Central memory CD8-positive, alpha-beta T cell (primary cell): ENCODE results near the gene GADD45A.
"Not testable (repeated sequence)": the region's sequence is repeated elsewhere in the genome, so short reads cannot be mapped to it uniquely, and the experiment has no call there.

ENCODE experiments used
- ATAC-seq: fragments of 150-1000 bp; cut with Tn5 transposase; replicated peaks from 2 replicates; pipeline ENCODE4 v1.10.0; 2022; ENCODE audit warnings: mild to moderate bottlenecking, moderate FRiP score, moderate number of reproducible peaks; ENCODE audit not compliant: poor library complexity, severe bottlenecking; ENCODE audit errors: extremely low read depth
- DNase-seq, 2 donors: peaks; one replicate each; pipeline ENCODE4 v3.0.0; 2021; ENCODE audit warnings: low spot score in 2 of 2
- H3K27ac Mint-ChIP-seq: one replicate; pipeline ENCODE4 v1.8.0; 2022; ENCODE audit warnings: low read depth, mild to moderate bottlenecking, moderate library complexity, mixed read lengths
- H3K27me3 Mint-ChIP-seq: one replicate; pipeline ENCODE4 v1.8.0; 2022; ENCODE audit warnings: mixed read lengths
- H3K36me3 Mint-ChIP-seq: one replicate; pipeline ENCODE4 v1.8.0; 2022; ENCODE audit warnings: mild to moderate bottlenecking, moderate library complexity, mixed read lengths; ENCODE audit not compliant: insufficient read depth
- H3K4me1 Mint-ChIP-seq: one replicate; pipeline ENCODE4 v1.8.0; 2022; ENCODE audit warnings: mixed read lengths
- H3K4me3 Mint-ChIP-seq: one replicate; pipeline ENCODE4 v1.8.0; 2022; ENCODE audit warnings: mild to moderate bottlenecking, moderate library complexity, mixed read lengths
- H3K9me3 Mint-ChIP-seq: one replicate; pipeline ENCODE4 v1.8.0; 2022; ENCODE audit warnings: mixed read lengths

GADD45A gene

DNA sequence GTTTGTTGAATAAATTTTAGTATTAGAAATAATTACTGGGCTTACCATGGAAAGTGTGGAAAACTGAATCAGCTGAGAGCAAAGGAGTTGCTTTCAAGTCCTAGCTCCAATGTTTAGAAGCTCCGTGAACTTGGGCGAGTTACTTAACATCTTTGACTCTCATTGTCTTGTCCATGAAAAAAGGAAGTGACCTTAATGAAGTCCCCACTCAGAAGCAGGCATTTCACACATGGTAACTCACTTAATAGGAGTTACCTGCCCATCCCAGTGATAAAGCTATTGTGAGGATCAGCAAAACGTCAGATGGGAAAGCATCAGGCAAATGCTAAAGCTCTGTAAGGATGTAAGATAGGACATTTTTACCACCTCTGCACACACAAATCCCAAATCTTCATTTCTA lies 34.0 kb upstream of the GADD45A start:
- Mint-ChIP-seq H3K27ac (no peak overlapping the region), H3K4me1 (no peaks in the 10 kb centered on the region), H3K36me3 (no peaks in the 10 kb centered on the region), H3K4me3 (no peak overlapping the region), H3K27me3 (no peaks in the 10 kb centered on the region), H3K9me3 (no peaks in the 10 kb centered on the region)
- no peak for DNase-seq
- ATAC-seq = no peak

DNA sequence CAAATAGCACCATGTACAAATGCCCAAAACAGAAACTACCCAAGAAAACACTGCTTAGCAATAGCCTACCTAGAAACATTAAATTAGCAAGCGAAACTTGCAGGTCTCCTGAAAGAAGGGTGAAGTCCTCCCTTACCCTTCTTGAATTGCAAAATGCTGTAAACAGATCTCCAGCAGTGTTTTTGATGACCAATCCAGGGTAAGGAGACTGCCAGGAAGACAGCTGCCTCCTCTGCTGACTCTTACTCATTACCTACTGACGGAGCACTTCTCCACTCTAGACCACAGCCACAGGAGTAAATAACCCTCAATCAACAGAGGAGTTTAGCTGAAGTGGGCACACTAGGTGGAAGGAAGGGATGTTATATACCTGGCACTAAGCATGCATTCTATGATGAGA lies 32.2 kb upstream of the GADD45A start:
- Mint-ChIP-seq H3K4me1 (no peaks in the 10 kb centered on the region), H3K36me3 (no peaks in the 10 kb centered on the region), H3K27me3 (peaks cover under 1% of the 10 kb centered on the region), H3K27ac (no peak overlapping the region), H3K9me3 (no peaks in the 10 kb centered on the region), H3K4me3 (no peak overlapping the region)
- DNase-seq (no peak), ATAC-seq (no peak)

DNA sequence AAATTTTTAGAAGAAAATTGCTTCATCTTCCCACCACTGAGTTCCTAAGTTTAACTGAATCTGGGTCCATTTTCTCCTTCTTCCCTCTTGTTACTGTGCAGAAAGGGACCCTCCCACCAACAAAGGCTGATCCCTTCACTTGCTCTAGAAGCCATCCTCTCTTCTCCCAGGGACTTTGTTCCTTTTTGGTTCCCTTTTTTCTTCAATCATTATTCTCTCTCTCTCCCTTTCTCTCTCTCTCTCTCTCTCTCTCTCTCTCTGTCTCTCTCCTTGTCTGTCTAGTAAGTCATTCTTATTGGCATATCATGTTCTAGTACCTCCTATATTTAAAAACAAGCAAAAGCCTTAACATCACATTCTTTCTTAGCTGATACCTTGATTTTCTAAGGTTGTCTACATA lies 31.7 kb upstream of the GADD45A start:
- ATAC-seq (no peak), DNase-seq (no peak)
- Mint-ChIP-seq H3K27ac (no peak overlapping the region), H3K4me3 (no peak overlapping the region), H3K27me3 (peaks cover 5% of the 10 kb centered on the region), H3K4me1 (no peaks in the 10 kb centered on the region), H3K36me3 (no peaks in the 10 kb centered on the region), H3K9me3 (no peaks in the 10 kb centered on the region)

DNA sequence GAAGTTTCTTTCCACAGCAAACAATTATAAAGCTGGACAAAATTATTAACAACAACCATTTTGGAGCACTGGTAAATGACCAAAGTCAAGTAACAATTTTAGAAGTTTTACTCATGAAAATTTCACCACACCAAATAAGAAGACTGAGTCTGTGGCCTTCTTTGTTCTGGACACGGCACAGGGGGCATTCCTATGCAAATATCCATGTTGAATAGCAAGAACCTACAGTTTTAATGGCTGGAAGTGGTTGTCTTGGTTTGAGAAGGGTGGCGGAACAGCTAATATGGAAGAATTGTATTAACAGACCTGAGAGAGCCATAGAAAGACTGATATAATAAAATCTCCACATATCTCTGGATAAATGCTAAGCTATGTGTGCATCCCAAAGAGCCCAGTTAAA lies 29.4 kb upstream of the GADD45A start:
- DNase-seq (no peak), ATAC-seq (no peak)
- Mint-ChIP-seq H3K9me3 (no peaks in the 10 kb centered on the region), H3K27me3 (peaks cover 28% of the 10 kb centered on the region), H3K4me1 (no peaks in the 10 kb centered on the region), H3K4me3 (no peak overlapping the region), H3K36me3 (no peaks in the 10 kb centered on the region), H3K27ac (no peak overlapping the region)

DNA sequence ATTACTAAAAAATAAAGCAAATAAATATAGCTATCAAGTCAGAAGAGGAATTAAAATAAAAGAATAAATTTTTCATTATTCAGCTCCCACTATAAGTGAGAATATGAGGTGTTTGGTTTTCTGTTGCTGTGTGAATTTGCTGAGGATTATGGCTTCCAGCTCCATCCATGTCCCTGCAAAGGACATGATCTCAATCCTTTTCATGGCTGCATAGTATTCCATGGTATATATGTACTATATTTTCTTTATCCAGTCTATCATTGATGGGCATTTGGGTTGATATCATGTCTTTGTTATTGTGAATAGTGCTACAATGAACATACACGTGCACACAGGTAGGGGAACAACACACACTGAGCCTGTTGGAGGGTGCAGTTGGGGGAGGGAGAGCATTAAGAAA lies 27.8 kb upstream of the GADD45A start:
- H3K27me3 Mint-ChIP-seq = peaks cover 44% of the 10 kb centered on the region
- H3K9me3 Mint-ChIP-seq, DNase-seq, H3K36me3 Mint-ChIP-seq, H3K4me3 Mint-ChIP-seq, H3K27ac Mint-ChIP-seq, ATAC-seq, H3K4me1 Mint-ChIP-seq: not testable (repeated sequence)

DNA sequence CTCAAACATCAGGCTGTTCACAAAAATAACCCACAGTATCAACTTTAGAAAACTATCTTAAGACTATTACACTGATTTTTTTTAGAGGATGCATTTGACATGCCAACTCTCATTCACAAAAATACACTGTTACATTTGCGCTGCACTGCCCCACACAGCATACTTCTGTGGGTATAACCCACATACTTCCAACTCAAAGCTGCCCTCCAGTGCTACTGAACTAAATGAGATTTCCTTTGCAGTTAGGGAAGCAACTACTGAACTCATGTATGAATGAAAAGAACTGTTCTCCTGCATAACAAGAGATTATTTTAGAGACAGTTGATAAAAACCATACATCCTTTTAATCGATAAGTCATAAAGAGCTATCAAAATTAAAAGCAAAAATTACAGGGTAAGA lies 25.8 kb upstream of the GADD45A start:
- Mint-ChIP-seq H3K27me3 (peaks cover 55% of the 10 kb centered on the region), H3K36me3 (no peaks in the 10 kb centered on the region), H3K9me3 (no peaks in the 10 kb centered on the region), H3K27ac (no peak overlapping the region), H3K4me1 (no peaks in the 10 kb centered on the region), H3K4me3 (no peak overlapping the region)
- ATAC-seq (no peak), DNase-seq (no peak)

DNA sequence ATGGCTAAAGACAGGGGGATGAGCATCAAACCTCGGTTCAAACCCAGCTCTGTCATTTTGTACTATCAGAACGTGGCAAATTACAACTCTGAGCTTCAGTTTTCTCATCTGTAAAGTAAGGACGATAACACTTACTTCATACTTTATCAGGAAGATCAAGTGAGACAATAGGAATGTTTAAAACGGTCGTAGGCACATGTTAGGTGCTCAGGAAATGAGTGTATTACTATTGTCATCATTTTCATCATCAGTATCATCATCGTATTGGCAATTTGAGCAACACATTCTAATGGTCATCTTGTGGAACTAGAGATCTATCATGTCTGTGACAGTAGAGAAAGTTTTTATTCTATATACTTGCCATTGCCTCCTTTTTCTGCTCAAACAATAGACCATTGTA lies 22.1 kb upstream of the GADD45A start:
- Mint-ChIP-seq H3K36me3 (no peaks in the 10 kb centered on the region), H3K27ac (no peak overlapping the region), H3K4me1 (no peaks in the 10 kb centered on the region), H3K27me3 (peaks cover 68% of the 10 kb centered on the region), H3K4me3 (no peak overlapping the region), H3K9me3 (no peaks in the 10 kb centered on the region)
- ATAC-seq (no peak), DNase-seq (no peak)

DNA sequence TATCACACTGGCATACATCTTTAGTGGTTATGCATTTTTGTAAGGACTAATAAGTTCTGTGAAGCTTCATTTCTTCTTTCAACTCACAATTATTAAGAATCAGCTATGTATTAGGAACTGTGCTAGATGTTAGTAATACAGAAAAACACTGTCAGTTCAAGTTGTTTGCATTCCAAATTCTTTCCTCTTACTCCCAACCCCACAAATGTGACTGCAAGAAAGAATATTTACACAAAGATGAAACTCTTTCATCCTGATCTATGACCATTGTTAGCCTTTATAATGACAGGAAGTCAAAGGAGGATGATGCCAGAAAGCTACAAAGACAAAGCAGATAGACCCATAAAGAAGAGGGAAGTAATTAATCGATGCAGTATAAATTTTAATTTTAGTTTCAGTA lies 21.0 kb upstream of the GADD45A start:
- Mint-ChIP-seq H3K27ac (no peak overlapping the region), H3K4me1 (no peaks in the 10 kb centered on the region), H3K4me3 (no peak overlapping the region), H3K36me3 (no peaks in the 10 kb centered on the region), H3K9me3 (no peaks in the 10 kb centered on the region), H3K27me3 (peaks cover 68% of the 10 kb centered on the region)
- ATAC-seq (no peak), DNase-seq (no peak)

DNA sequence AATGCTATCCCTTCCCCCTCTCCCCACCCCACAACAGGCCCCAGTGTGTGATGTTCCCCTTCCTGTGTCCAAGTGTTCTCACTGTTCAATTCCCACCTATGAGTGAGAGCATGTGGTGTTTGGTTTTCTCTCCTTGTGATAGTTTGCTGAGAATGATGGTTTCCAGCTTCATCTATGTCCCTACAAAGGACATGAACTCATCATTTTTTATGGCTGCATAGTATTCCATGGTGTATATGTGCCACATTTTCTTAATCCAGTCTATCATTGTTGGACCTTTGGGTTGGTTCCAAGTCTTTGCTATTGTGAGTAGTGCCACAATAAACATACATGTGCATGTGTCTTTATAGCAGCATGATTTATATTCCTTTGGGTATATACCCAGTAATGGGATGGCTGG lies 19.7 kb upstream of the GADD45A start:
- H3K27ac Mint-ChIP-seq, H3K36me3 Mint-ChIP-seq, H3K9me3 Mint-ChIP-seq, H3K4me1 Mint-ChIP-seq, H3K4me3 Mint-ChIP-seq, DNase-seq, ATAC-seq: not testable (repeated sequence)
- H3K27me3 Mint-ChIP-seq = peaks cover 59% of the 10 kb centered on the region

DNA sequence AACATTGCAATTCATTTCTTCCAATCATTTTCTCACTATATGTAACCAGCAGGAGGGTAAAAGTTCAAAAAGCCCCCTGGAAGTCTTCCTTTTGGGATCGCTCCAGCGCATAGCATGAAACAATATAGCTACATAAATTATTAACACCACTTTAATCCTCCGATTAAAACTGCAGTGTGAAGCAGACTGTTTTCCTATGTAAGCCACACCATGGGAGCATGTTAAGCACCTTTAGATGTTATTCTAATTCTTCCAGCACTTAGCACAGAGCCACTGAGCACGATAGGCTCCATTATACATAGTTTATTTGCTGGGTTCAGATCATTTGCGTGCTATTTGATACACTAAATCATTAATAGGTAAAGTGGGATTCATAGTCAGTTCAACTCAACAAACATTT lies 18.4 kb upstream of the GADD45A start:
- no peak overlapping the region for H3K4me3 Mint-ChIP-seq
- peaks cover 59% of the 10 kb centered on the region for H3K27me3 Mint-ChIP-seq
- no peak for DNase-seq
- no peak overlapping the region for H3K27ac Mint-ChIP-seq
- no peak for ATAC-seq
- H3K9me3 Mint-ChIP-seq = no peaks in the 10 kb centered on the region
- H3K4me1 Mint-ChIP-seq = no peaks in the 10 kb centered on the region
- H3K36me3 Mint-ChIP-seq = no peaks in the 10 kb centered on the region

DNA sequence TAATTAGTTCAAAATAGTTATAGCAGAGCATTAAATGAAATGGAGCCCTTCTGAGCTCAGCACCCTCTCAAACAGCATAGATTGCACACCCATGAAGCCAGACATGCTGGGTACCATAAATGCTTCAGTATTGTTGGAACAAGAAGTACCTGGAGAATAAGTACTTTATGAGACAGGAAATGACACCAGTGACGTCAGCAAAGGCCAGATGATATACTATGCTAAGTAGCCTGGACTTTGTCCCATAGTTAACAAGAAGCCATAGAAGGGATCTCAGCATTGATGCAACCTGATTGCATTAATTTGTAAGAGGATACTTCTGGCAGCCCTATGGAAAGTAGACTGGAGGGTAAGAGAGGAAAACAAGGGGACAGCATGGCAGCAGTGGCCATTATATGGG lies 16.3 kb upstream of the GADD45A start:
- Mint-ChIP-seq H3K4me1 (no peaks in the 10 kb centered on the region), H3K36me3 (no peaks in the 10 kb centered on the region), H3K4me3 (no peak overlapping the region), H3K27me3 (peaks cover 62% of the 10 kb centered on the region), H3K27ac (no peak overlapping the region), H3K9me3 (no peaks in the 10 kb centered on the region)
- DNase-seq = no peak
- ATAC-seq = no peak

DNA sequence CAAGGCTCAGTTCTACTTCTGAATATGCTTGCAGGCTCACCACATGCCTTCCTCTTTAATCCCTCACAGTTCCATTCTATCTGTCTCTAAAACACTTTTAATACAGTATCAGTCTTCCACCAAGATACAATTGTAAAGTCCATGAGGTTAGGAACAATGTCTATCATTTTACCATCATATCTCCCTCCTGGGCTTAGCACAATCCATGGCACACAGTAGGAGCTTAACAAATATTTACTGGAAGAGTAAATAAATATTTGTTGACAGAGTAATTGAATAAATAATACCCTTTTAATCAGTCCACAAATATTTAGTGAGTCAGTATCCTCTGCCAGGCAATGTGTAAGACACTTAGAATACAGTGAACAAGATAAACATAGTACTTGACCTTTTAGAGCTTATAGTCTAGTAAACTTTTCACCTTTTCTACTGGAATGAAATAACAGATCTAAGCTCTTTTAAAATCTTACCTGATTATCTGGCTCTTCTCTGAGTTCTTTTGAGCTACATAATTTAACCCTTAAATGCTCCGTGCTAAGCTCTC lies 12.7 kb upstream of the GADD45A start:
- Mint-ChIP-seq H3K4me1 (peaks cover 7% of the 10 kb centered on the region), H3K4me3 (no peak overlapping the region), H3K27me3 (peaks cover 54% of the 10 kb centered on the region), H3K9me3 (no peaks in the 10 kb centered on the region), H3K36me3 (no peaks in the 10 kb centered on the region), H3K27ac (no peak overlapping the region)
- ATAC-seq (no peak), DNase-seq (no peak)

DNA sequence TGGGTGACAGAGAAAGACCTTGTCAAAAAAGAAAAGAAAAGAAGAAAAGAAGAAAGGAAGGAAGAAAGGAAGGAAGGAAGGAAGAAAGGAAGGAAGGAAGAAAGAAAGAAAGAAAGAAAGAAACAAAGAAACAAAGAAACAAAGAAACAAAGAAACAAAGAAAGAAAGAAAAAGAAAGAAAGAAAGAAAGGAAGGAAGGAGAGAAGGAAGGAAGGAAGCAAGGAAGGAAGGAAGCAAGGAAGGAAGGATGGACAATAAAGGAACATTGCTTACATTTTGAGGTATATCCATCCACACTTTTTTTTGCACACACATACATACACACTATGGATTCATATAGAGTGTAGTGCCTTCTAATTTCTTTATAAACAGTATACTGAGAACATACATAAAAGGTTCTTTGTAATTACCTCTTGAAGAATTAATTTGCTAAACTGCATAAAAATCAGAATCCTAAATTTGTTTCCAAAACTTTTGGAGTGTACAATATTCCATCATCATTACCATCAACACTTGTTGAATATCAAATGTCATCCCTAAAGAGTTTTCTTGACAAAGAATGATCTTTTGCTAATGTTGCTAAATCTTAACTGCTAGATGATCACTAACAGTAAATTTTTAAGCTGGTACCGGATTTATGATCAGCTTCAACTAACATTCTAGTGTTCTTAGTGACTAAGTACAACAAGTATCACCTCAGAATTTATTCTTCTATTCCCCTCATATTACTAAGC lies 11.4 kb upstream of the GADD45A start:
- H3K27me3 Mint-ChIP-seq = peaks cover 41% of the 10 kb centered on the region
- DNase-seq (no peak), ATAC-seq (no peak)
- H3K27ac Mint-ChIP-seq = no peak overlapping the region
- no peaks in the 10 kb centered on the region for H3K36me3 Mint-ChIP-seq
- H3K9me3 Mint-ChIP-seq = no peaks in the 10 kb centered on the region
- H3K4me3 Mint-ChIP-seq = no peak overlapping the region
- H3K4me1 Mint-ChIP-seq = peaks cover 7% of the 10 kb centered on the region
